ENCODE results near the gene DOCK2. TPM values are rescaled to one million over a fixed set of nuclear protein-coding genes. Genes with fewer than 3 reads are reported as not detected.

DOCK2 gene
- total and polyA plus RNA-seq, 7 donors = 2.3 to 21.1 (median 12.5) TPM

GRCh38 chr5:169810524-169810923, 173.4 kb downstream of the DOCK2 start:
- Histone ChIP-seq H3K4me3 (no peak overlapping the region), H3K4me1 (no peaks in the 10 kb centered on the region), H3K9me3 (no peaks in the 10 kb centered on the region), H3K36me3 (no peaks in the 10 kb centered on the region), H3K27me3 (no peaks in the 10 kb centered on the region), H3K27ac (no peak overlapping the region)
- intact Hi-C loops (cut with DNase I) = no loop called here
- no peak for TF ChIP-seq EP300 (IDR thresholded peaks at IDR 0.05)
- TF ChIP-seq POLR2A (IDR thresholded peaks at IDR 0.05) = no peak
- no peak for TF ChIP-seq POLR2AphosphoS5 (IDR thresholded peaks at IDR 0.05)
- no peak for TF ChIP-seq CTCF (IDR thresholded peaks at IDR 0.05)
- 82 to 94% methylated on average over 5 of the region's 5 CpGs for WGBS, 2 donors
- DNase-seq = no peak

GRCh38 chr5:169811023-169811422, 173.9 kb downstream of the DOCK2 start:
- H3K27me3 ChIP-seq = no peaks in the 10 kb centered on the region
- H3K4me3 ChIP-seq = no peak overlapping the region
- H3K36me3 ChIP-seq = no peaks in the 10 kb centered on the region
- intact Hi-C loops (cut with DNase I) = no loop called here
- WGBS, 2 donors = 84 to 88% methylated on average over 5 of the region's 5 CpGs
- H3K4me1 ChIP-seq = no peaks in the 10 kb centered on the region
- H3K9me3 ChIP-seq = no peaks in the 10 kb centered on the region
- DNase-seq = no peak
- H3K27ac ChIP-seq = no peak overlapping the region
- TF ChIP-seq POLR2AphosphoS5 (IDR thresholded peaks at IDR 0.05) = no peak
- no peak for TF ChIP-seq POLR2A (IDR thresholded peaks at IDR 0.05)
- TF ChIP-seq EP300 (IDR thresholded peaks at IDR 0.05) = no peak
- TF ChIP-seq CTCF (IDR thresholded peaks at IDR 0.05) = no peak

- 66 to 85% methylated on average over 5 of the region's 5 CpGs for WGBS, 2 donors
- H3K4me1 ChIP-seq = no peaks in the 10 kb centered on the region
- DNase-seq = no peak
- H3K9me3 ChIP-seq = no peaks in the 10 kb centered on the region
- intact Hi-C loops (cut with DNase I) = no loop called here
- no peaks in the 10 kb centered on the region for H3K27me3 ChIP-seq
- no peak overlapping the region for H3K4me3 ChIP-seq
- H3K36me3 ChIP-seq = no peaks in the 10 kb centered on the region
- no peak for TF ChIP-seq POLR2A (IDR thresholded peaks at IDR 0.05)
- no peak overlapping the region for H3K27ac ChIP-seq
Observed at GRCh38 chr5:169811680-169812079, 174.6 kb downstream of the DOCK2 start.

GRCh38 chr5:169812786-169813185, 175.7 kb downstream of the DOCK2 start:
- Histone ChIP-seq H3K27me3 (no peaks in the 10 kb centered on the region), H3K4me3 (no peak overlapping the region), H3K4me1 (no peaks in the 10 kb centered on the region), H3K36me3 (no peaks in the 10 kb centered on the region), H3K27ac (no peak overlapping the region), H3K9me3 (no peaks in the 10 kb centered on the region)
- 80 to 86% methylated on average over 6 of the region's 6 CpGs for WGBS, 2 donors
- DNase-seq = no peak
- intact Hi-C loops (cut with DNase I) = no loop called here
- TF ChIP-seq POLR2AphosphoS5 (IDR thresholded peaks at IDR 0.05) (no peak), EP300 (IDR thresholded peaks at IDR 0.05) (no peak), CTCF (IDR thresholded peaks at IDR 0.05) (no peak), POLR2A (IDR thresholded peaks at IDR 0.05) (no peak)

GRCh38 chr5:169814045-169814444, 177.0 kb downstream of the DOCK2 start:
- Histone ChIP-seq H3K4me1 (no peaks in the 10 kb centered on the region), H3K27me3 (no peaks in the 10 kb centered on the region), H3K9me3 (no peaks in the 10 kb centered on the region), H3K27ac (no peak overlapping the region), H3K4me3 (no peak overlapping the region), H3K36me3 (no peaks in the 10 kb centered on the region)
- TF ChIP-seq POLR2A (IDR thresholded peaks at IDR 0.05) (no peak), POLR2AphosphoS5 (IDR thresholded peaks at IDR 0.05) (no peak), EP300 (IDR thresholded peaks at IDR 0.05) (no peak), CTCF (IDR thresholded peaks at IDR 0.05) (no peak)
- 83 to 88% methylated on average over 3 of the region's 3 CpGs for WGBS, 2 donors
- DNase-seq = no peak
- intact Hi-C loops (cut with DNase I) = no loop called here
